MM.1S (cell line): Measurements from ENCODE around the gene EYA2.

Experiments
- EZH2phosphoT487 ChIP-seq: fragments of 300-600 bp; sonication (generic); IDR thresholded peaks from 2 replicates; pipeline ENCODE4 v1.6.1; 2018; ENCODE audit warnings: antibody characterized with exemption, low read length
- TF ChIP-seq, protein P1 (sequence below): fragments of 300-600 bp; sonication (generic); IDR thresholded peaks from 2 replicates; pipeline ENCODE4 v1.5.1; 2016; ENCODE audit warnings: antibody characterized with exemption, low read length, mixed read lengths

GRCh38 chr20:47086316-47086715 lies 191.7 kb downstream of the EYA2 start:
- TF ChIP-seq, protein P1, sequence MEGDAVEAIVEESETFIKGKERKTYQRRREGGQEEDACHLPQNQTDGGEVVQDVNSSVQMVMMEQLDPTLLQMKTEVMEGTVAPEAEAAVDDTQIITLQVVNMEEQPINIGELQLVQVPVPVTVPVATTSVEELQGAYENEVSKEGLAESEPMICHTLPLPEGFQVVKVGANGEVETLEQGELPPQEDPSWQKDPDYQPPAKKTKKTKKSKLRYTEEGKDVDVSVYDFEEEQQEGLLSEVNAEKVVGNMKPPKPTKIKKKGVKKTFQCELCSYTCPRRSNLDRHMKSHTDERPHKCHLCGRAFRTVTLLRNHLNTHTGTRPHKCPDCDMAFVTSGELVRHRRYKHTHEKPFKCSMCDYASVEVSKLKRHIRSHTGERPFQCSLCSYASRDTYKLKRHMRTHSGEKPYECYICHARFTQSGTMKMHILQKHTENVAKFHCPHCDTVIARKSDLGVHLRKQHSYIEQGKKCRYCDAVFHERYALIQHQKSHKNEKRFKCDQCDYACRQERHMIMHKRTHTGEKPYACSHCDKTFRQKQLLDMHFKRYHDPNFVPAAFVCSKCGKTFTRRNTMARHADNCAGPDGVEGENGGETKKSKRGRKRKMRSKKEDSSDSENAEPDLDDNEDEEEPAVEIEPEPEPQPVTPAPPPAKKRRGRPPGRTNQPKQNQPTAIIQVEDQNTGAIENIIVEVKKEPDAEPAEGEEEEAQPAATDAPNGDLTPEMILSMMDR = no peak
- TF ChIP-seq EZH2phosphoT487 = no peak
